Neutrophil (primary cell): Measurements from ENCODE around the gene TSPAN32.

Experiments
- H3K27ac ChIP-seq: fragments of 200-600 bp; sonication (generic); 2 replicates; pipeline ENCODE4 v1.5.1; 2016; ENCODE audit warnings: mild to moderate bottlenecking, moderate library complexity
- H3K27me3 ChIP-seq: fragments of 200-600 bp; sonication (generic); 2 replicates; pipeline ENCODE4 v1.6.0; 2016; ENCODE audit warnings: mild to moderate bottlenecking
- H3K36me3 ChIP-seq: fragments of 200-600 bp; sonication (generic); 2 replicates; pipeline ENCODE4 v1.5.1; 2017
- H3K4me1 ChIP-seq, 2 experiments: fragments of 200-600 bp in 1 of 2; sonication (generic) in 1 of 2; 1 replicate in 1 of 2; 2 replicates in 1 of 2; pipeline versions ENCODE4 v1.5.1 to v1.6.1; 2013 to 2016; ENCODE audit warnings: low read depth in 1 of 2, low read length in 1 of 2, mild to moderate bottlenecking in 1 of 2, moderate library complexity in 1 of 2; ENCODE audit not compliant: control insufficient read depth in 1 of 2, insufficient read depth in 1 of 2
- H3K4me3 ChIP-seq, 2 experiments: fragments of 200-600 bp in 1 of 2; sonication (generic) in 1 of 2; 1 replicate in 1 of 2; 2 replicates in 1 of 2; pipeline ENCODE4 v1.5.1; 2013 to 2016; ENCODE audit warnings: low read depth in 1 of 2, low read length in 1 of 2, mild to moderate bottlenecking in 1 of 2, moderate library complexity in 1 of 2
- H3K9me3 ChIP-seq: fragments of 200-600 bp; sonication (generic); 2 replicates; pipeline ENCODE4 v1.5.1; 2016
- CTCF ChIP-seq: fragments of 200-600 bp; sonication (generic); IDR thresholded peaks from 2 replicates; pipeline ENCODE4 v1.5.1; 2016; ENCODE audit warnings: antibody characterized with exemption

TSPAN32 gene

GRCh38 chr11:2301631-2302305 lies at the start of gene TSPAN32, which contains the start of gene C11orf21:
TSS of gene TSPAN32 (plus strand) at chr11:2302013. CDS start at chr11:2302150, 137 bp downstream.
TSS of gene C11orf21 (minus strand) at chr11:2301918. CDS start at chr11:2301808, 110 bp downstream.
- Histone ChIP-seq H3K27ac (peak within 1 kb of the TSS; percentile 97), H3K9me3 (no peaks in the 10 kb centered on the region), H3K4me1 (peaks cover 69 to 77% of the 10 kb centered on the region in 2 experiments), H3K4me3 (peak within 1 kb of the TSS; percentile 63 to 77), H3K36me3 (peaks cover 27% of the 10 kb centered on the region), H3K27me3 (no peaks in the 10 kb centered on the region)
- TF ChIP-seq CTCF, result no peak

GRCh38 chr11:2252018-2252417 lies 49.8 kb upstream of the TSPAN32 start:
- no peaks in the 10 kb centered on the region for H3K9me3 ChIP-seq
- no peak overlapping the region for H3K27ac ChIP-seq
- TF ChIP-seq CTCF, result no peak
- H3K4me3 ChIP-seq, result no peak overlapping the region
- no peaks in the 10 kb centered on the region for H3K4me1 ChIP-seq
- H3K36me3 ChIP-seq, result no peaks in the 10 kb centered on the region
- no peaks in the 10 kb centered on the region for H3K27me3 ChIP-seq

GRCh38 chr11:2256293-2256913 lies 45.4 kb upstream of the TSPAN32 start:
- no peaks in the 10 kb centered on the region for H3K36me3 ChIP-seq
- no peaks in the 10 kb centered on the region for H3K9me3 ChIP-seq
- no peak overlapping the region for H3K27ac ChIP-seq
- no peak for TF ChIP-seq CTCF
- H3K4me1 ChIP-seq, result no peaks in the 10 kb centered on the region
- no peak overlapping the region for H3K4me3 ChIP-seq
- peaks cover 5% of the 10 kb centered on the region for H3K27me3 ChIP-seq

- Histone ChIP-seq H3K36me3 (no peaks in the 10 kb centered on the region), H3K4me3 (no peak overlapping the region), H3K9me3 (no peaks in the 10 kb centered on the region), H3K27me3 (peaks cover 5% of the 10 kb centered on the region), H3K4me1 (no peaks in the 10 kb centered on the region), H3K27ac (no peak overlapping the region)
- no peak for TF ChIP-seq CTCF
Observed at GRCh38 chr11:2256951-2257700, 44.7 kb upstream of the TSPAN32 start.

GRCh38 chr11:2258501-2259465 lies 43.0 kb upstream of the TSPAN32 start:
- Histone ChIP-seq H3K4me1 (no peaks in the 10 kb centered on the region), H3K4me3 (no peak overlapping the region), H3K9me3 (no peaks in the 10 kb centered on the region), H3K36me3 (no peaks in the 10 kb centered on the region), H3K27me3 (peaks cover 5% of the 10 kb centered on the region), H3K27ac (no peak overlapping the region)
- TF ChIP-seq CTCF, result no peak
